NOMO-1 treated with DMSO at 0.1 percent for 48 hours (cell line): ENCODE results near the gene LMOD2.
A peak's percentile ranks its signal among the peaks of the same experiment; 100 is the strongest.

Source experiments
- DNase-seq: peaks from one replicate; lab custom pipeline; 2025; ENCODE audit not compliant: unreplicated experiment; lab: John Stamatoyannopoulos, UW

The LMOD2 gene

GRCh38 chr7:123669485-123669884 lies 13.8 kb downstream of the LMOD2 start:
- DNase-seq, result no peak

DNA sequence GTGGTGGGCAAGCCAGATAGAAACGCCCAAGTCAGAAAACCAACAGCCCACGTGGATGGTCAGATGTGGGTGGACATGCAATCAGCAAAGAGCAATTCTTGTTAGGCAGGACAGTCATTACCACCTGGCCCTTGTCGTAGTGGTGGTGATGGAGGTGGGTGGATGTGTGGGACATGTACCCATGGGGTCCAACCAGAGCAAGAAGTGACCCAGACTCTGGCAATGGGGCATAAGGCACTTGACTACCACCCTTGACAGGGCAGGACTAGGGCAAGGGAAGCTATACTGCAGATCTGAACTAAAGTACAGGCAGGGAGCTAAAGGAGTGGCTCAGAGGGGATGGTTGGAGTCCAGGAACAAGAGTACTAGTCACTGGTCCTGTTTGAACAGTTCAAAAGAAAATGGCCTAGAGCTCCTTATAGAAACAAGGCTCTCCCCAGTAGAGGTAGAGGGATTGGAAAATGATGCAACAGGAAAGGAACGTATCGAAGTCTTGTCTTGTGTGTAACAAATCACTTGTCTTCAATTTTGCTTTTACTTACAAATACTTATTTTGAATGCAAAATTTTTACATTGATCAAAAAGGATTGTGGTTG lies 17.6 kb downstream of the LMOD2 start:
- DNase-seq, result no peak

GRCh38 chr7:123673752-123674398 lies 18.2 kb downstream of the LMOD2 start:
- DNase-seq, result no peak

- no peak for DNase-seq
These were observed 18.9 kb downstream of the LMOD2 start for GRCh38 chr7:123674399-123675180.

GRCh38 chr7:123675181-123675473 lies 19.5 kb downstream of the LMOD2 start:
- DNase-seq, result no peak

DNA sequence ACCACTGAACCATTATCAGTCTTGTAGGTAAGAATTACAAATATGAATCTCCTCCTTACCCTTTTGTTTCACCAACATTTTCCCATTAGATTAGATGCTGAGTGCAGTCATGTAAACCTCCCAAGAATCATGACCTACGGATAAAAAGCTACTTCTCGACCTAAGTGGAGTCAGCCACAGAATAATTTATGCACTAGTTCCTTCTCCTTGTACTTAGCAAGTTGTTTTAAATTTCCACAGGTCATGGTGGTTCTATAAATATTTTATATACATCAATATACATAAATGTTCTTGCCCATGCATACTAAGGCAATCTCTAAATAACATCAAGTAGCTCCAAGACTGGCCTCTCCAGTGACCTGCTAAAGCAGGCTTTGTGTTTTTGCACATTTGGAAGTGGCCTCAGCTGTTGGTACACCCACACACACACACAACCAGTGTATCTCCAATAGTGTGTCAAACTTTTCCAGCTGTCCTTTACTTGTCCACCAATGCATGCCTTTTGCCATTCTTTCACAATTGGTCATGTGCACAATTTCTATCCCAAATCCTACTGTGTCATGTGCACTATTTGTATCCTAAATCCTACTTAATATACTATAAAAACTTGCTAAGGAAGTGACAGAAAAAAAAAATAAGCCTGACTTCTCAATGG lies 21.5 kb downstream of the LMOD2 start:
- no peak for DNase-seq

GRCh38 chr7:123679614-123680013 lies 23.9 kb downstream of the LMOD2 start:
- DNase-seq, result no peak

DNA sequence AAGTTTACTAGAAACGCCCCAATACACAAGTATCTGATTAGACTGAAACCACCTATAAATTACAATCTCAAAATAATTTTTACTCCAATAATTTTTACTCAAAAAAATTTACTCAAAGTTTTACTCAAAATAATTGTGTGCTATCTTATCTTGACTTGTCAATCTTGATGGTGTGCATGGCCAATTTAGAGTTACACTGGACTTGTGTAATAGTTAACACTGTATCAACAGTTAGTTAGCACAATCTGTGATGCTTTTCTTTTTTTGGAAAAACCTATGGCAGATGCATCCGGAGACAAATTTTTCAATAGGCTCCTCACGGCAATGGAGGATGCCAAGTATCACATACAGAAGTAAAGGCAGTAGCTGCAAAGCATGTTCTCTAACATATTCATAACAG lies 24.9 kb downstream of the LMOD2 start:
- DNase-seq, result no peak

DNA sequence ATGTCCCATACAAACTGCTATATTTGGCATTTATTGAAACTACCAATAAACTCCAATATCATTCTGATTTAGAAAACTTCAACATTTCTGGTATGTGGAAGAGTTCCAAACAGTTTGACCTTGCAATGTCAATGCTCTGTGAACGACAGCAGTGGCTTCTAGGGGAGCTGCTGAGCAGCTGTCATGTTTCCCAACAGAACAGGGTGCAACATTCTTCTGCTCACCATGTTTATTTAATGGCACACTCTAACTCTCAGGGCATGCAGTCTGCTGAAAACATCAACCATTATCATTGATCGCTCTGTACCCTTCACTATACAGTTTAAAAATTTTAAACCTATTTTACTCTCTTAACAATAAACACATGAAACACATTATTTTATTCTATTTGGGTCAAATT lies 25.9 kb downstream of the LMOD2 start:
- DNase-seq, result no peak

GRCh38 chr7:123682690-123683089 lies 27.0 kb downstream of the LMOD2 start:
- peak; percentile 8 for DNase-seq

DNA sequence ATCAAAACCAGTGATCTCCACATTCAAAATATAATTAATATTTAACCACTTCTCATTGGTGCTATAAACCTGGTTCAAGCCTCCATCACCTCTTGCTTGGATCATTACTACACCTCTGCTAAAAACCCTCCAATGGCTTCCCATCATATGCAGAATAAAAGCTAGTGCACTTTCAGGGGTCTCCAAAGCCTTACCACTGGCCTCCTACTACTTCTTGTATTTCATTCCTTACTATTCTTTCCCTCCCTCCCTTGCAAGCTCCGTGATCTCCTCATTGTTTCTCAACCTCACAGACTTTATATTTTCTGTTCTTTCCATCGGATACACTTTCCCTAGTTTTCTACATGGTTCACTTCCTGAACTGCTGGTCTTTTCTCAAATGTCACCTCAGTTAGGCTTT lies 31.5 kb downstream of the LMOD2 start:
- no peak for DNase-seq

DNA sequence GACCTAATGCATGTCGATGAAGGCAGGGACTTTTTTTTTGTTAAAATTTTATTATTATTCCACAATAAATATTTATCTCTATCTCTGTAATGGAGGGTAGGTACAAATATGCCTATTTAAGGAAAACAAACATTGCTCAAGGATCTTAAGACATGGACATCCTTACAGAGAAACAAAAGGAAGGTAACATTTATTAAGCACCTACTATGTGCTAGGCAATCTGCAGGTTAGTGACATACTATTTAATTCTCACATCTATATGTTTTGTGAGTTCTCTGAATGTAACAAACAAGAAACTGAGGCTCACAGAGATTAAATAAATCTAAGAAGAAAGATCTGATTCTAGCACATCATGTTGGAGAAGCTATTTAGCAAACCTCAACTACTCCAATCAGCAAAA lies 32.1 kb downstream of the LMOD2 start:
- DNase-seq, result no peak

DNA sequence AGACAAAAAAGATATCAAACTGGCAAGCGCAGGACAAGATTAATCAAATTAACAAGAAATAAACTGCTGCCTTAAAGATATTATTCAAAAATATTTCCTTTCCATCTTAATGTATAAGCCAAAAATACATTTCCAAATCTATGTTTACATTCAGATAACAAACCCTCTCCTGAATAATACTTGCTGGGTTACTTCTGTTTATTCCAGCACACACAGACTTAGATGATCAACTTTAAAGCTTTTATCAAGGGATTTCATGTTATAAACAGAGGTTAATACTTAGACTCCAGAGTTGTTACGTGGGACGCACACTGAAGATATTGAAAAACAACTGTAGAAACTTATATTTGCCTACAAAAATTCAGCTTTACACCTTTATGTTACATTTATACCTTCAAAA lies 33.6 kb downstream of the LMOD2 start:
- no peak for DNase-seq

DNA sequence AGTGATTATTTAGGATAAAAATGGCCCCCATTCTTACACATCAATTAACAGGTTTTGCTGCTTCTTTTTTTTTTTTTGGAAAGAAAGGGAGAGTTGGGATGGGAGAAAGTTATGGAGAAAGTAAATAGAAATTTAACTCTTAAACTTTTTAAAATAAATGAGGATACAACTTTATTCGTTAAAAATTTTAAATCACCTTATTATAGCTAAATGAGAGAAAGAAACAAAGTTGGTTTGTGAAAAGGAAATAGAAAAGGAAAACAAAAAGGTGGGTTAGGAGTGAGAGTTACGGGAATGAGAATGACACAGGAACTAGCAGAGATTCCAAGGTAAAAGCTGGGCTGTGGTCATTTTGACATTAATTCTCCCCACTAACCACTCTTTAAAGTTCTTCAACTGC lies 34.9 kb downstream of the LMOD2 start:
- DNase-seq, result no peak

DNA sequence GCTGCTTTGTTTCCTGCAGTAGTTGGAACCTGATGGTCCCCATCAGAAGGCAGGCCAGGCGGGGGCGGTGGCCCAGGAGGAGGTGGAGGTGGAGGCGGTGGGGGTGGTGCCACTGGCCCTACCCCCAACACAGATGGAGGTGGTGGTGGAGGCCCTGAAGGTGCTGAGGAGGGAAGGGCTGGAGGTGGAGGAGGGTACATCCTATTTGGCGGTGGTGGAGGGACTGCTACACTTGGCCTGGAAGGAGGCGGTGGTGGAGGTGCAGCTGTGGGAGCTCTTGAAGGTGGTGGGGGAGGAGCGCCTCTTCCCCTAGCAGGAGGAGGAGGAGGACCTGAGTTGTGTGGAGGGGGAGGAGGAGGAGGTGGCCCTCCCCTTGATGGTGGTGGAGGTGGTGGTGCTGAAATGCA lies 36.8 kb downstream of the LMOD2 start:
- no peak for DNase-seq

DNA sequence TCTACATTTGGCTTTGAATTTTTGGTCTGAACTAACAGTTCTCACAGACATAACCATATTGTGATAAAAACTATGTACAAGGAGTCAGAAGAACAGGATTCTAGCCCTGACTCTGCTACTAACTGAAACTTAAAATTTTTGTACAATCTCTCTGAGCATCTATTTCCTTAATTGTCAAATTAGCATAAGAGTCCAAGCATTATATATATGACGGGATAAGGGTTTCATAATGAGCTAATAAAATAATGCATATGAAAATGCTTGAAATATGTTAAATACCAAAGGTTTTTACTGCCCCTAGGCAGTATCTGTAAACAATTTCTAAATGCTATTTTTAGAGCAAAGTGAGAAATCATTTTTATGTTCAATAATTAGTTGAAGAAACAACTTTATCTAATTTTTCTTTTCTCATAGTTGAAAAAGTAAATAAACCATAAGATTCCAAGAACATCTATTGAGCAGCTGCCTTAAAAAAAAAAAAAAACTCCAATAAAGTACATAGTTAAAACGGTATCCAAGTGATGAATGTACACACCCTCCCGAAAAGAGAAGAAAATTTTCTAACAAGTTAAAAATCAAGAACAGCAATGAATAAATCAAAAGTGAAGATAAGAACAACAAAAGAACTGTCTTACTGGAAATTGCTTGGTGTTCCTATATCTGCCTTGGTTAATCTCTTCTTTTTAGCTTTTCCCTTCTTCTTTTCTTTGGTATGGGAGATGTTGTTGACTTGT lies 40.4 kb downstream of the LMOD2 start:
- DNase-seq, result no peak

DNA sequence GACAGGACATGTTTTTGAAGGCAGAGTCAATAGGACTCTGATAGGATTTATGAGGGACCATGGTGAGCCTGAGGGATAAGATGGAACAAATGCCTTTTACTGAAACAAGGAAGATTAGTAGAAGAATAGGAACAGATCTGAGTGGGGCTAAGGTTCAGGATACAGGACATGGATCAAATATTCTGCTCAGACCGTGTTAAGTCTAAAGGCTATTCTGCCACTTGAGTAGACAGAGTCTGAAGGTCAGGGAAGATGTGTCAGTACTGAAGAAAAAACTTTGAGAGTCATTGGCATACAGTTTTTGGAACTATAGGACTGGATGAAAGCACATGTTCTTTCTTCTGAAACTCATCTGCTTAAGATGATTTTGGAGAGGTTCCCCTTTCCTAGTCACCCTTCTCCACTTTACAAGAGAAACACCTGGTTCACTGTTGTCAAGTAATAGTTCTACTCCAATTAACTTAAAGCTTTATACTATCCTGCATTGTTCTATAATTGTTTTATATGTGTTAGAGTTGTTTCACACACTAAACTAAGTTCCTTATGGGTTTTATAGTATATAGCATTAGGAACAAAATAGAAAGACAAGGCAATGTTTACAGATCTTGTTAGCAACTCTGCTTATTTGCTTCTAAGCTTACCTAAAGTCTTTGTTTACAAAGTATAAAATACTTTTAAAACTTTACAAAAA lies 49.7 kb downstream of the LMOD2 start:
- no peak for DNase-seq

DNA sequence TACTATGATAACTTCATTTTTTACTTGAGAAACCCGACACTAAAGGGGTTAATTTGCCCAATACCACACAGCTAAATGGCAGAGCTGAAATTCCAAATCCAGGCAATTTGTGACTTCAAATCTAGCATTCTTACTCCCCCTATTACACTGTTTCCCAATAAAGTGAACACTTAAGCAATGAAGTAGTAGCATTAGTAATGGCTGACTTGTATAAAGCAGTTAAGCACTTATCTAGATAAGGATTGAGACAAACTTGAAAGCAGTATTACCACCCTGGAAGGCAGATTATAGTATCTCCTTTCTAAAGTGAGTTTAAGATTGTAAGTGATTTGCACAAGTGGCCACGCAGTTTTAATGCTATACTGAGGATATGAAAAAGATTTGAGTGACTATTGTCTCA lies 53.9 kb downstream of the LMOD2 start:
- DNase-seq, result no peak

DNA sequence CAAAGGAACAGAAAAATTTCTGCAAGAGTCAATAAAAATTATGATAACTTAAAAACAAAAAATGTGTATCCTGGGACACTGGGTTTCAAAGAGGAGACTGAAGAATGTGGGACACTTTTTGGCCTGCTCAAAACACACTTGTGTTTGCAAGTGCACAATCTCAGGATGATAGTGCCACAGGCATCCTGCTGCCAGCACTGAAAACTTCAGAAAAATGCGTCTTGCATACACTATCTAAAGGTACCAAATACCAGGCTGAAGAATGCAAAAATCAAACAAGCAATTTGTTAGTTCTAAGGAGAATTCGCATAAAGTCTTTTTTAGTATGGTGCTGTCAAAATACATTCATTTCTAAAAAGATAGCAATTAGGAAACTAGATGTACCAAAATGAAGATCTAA lies 55.0 kb downstream of the LMOD2 start:
- DNase-seq, result no peak

- no peak for DNase-seq
These were observed 56.2 kb downstream of the LMOD2 start for GRCh38 chr7:123711832-123712293.

- peak; percentile 13 for DNase-seq
These were observed 57.0 kb downstream of the LMOD2 start for GRCh38 chr7:123712619-123713018.
